Temporal lobe (tissue), 1 donor: ENCODE results near the gene PDCL2. TPM values are rescaled to one million over a fixed set of nuclear protein-coding genes. Genes with fewer than 3 reads are reported as not detected.

Experiments
- total RNA-seq: library from RNA; depleted of rRNA; stranded (reverse); fragments of >200 nt; gene quantifications from one replicate; pipeline ENCODE4 v1.2.3, GENCODE V29; 2014

PDCL2 gene
- total RNA-seq, 1 donor from 2014 or later = not detected

Other genes starting within 250 kb of the PDCL2 start
- gene SRD5A3, start 246.0 kb downstream of the PDCL2 start, total RNA-seq = 6.1 TPM
- gene TMEM165, start 196.3 kb downstream of the PDCL2 start, total RNA-seq = 59.7 TPM
- 18.4 TPM for gene CLOCK, start 45.3 kb downstream of the PDCL2 start, total RNA-seq
- gene NMU, start 44.1 kb upstream of the PDCL2 start, total RNA-seq = 1.7 TPM
- not detected for gene EXOC1L, start 227.5 kb upstream of the PDCL2 start, total RNA-seq